ENCODE results near the gene CD7.

CD7 gene

GRCh38 chr17:82298538-82299421 lies 18.6 kb downstream of the CD7 start:
- DNase-seq (ENCODE audit: low spot score), result no peak

GRCh38 chr17:82297714-82298537 lies 19.5 kb downstream of the CD7 start:
- peak; percentile 87 for DNase-seq (ENCODE audit: low spot score)

DNA sequence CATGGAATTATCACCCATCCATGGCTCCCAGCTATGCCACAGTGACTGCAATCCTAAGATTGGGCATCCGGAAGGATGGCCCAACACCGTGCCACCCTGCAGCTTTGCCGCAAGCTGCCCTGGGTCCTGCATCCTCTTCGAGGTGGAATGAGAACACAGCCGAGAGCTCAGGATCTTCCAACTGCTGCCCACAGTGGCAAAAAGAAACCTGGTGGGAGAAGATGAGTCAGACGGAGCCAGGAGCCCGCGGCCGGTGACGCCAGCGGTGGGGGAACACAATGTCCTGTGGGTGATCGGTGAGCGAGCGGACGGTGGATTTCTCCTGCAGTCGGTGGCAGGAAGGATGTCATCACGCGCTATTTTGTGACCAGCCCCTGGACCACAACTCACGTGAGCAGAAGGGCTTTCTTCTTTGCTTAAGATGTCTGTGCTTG lies 20.1 kb downstream of the CD7 start:
- peak; percentile 56 for DNase-seq (ENCODE audit: low spot score)

- DNase-seq (ENCODE audit: low spot score), result no peak
Observed at GRCh38 chr17:82296511-82297279, 20.7 kb downstream of the CD7 start.

- no peak for DNase-seq (ENCODE audit: low spot score)
Observed at GRCh38 chr17:82295472-82295814, 22.0 kb downstream of the CD7 start.

GRCh38 chr17:82294064-82294773 lies 23.2 kb downstream of the CD7 start:
- no peak for DNase-seq (ENCODE audit: low spot score)

- peak; percentile 98 for DNase-seq (ENCODE audit: low spot score)
Observed at GRCh38 chr17:82292251-82293154, 24.9 kb downstream of the CD7 start.

- DNase-seq (ENCODE audit: low spot score), result no peak
Observed at GRCh38 chr17:82291582-82292250, 25.7 kb downstream of the CD7 start.

- peak; percentile 90 for DNase-seq (ENCODE audit: low spot score)
Observed at GRCh38 chr17:82287868-82288801, 29.3 kb downstream of the CD7 start.

GRCh38 chr17:82287013-82287867 lies 30.2 kb downstream of the CD7 start:
- DNase-seq (ENCODE audit: low spot score), result peak; percentile 47

GRCh38 chr17:82285141-82285540 lies 32.3 kb downstream of the CD7 start:
- no peak for DNase-seq (ENCODE audit: low spot score)

- DNase-seq (ENCODE audit: low spot score), result no peak
Observed at GRCh38 chr17:82283208-82283749, 34.1 kb downstream of the CD7 start.

- no peak for DNase-seq (ENCODE audit: low spot score)
Observed at GRCh38 chr17:82282239-82283207, 34.9 kb downstream of the CD7 start.

GRCh38 chr17:82281502-82282238 lies 35.7 kb downstream of the CD7 start:
- peak; percentile 72 for DNase-seq (ENCODE audit: low spot score)

DNA sequence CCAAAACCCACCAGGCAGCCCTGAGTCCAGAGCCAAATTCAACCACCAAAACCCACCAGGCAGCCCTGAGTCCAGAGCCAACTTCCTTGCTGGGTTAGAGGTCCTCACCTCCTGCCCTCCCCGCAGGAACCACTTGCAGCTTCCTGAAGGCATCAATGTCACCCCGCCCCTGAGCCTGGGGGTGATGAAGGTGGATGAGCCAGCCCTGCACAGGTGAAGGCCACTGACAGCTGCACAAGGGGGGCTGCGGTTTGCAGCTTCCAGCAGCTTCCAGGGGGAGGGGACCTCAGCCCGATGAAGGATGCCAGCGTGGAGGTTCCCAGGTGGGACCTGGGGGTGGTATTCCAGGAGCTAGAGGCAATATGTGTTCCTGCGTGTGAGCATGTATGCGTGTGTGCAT lies 36.3 kb downstream of the CD7 start:
- no peak for DNase-seq (ENCODE audit: low spot score)

DNA sequence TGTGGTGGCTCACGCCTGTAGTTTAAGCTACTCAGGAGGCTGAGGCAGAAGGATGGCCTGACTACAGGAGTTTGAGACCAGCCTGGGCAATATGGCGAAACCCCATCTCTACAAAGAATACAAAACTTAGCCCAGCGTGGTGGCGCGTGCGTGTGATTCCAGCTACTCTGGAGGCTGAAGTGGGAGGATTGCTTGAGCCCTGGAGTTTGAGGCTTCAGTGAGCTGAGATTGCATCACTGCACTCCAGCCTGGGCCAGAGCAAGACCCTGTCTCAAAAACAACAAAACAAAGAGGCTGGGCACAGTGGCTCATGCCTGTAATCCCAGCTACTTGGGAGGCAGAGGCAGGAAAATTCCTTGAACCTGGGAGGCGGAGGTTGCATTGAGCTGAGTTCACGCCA lies 36.9 kb downstream of the CD7 start:
- DNase-seq (ENCODE audit: low spot score), result no peak

All from LoVo (cell line).